Measurements from ENCODE around the gene PRRC2C.
"Not testable (repeated sequence)": the region's sequence is repeated elsewhere in the genome, so short reads cannot be mapped to it uniquely, and the experiment has no call there.

Gene PRRC2C

GRCh38 chr1:171590022-171590421, 104.7 kb downstream of the PRRC2C start:
- DNase-seq: no peak

GRCh38 chr1:171595324-171595723, 110.0 kb downstream of the PRRC2C start:
- DNase-seq: no peak

GRCh38 chr1:171596119-171596518, 110.8 kb downstream of the PRRC2C start:
- DNase-seq: no peak

- no peak for DNase-seq
Measured at GRCh38 chr1:171596705-171597104, 111.4 kb downstream of the PRRC2C start.

- no peak for DNase-seq
Measured at GRCh38 chr1:171597203-171597602, 111.9 kb downstream of the PRRC2C start.

DNA sequence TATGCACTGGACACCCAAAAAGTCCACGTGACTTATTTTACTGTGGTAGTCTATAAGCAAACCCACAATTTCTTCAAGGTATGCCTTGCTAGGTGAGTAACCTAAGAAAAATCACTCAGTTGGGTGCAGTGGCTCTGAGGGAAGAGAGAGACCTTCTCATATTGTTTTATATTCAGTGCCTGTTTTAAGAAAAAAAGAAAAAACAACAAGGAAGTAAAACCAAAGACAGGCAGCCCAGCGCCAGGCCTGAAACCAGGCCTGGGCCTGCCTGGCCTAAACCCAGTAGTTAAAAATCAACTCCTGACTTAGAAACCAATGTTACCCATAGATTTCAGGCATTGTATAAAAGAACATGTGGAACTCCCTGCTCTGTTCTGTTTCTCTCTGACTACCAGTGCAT, 115.0 kb downstream of the PRRC2C start:
- DNase-seq: not testable (repeated sequence)

- no peak for DNase-seq
Measured at GRCh38 chr1:171600862-171601261, 115.5 kb downstream of the PRRC2C start.

DNA sequence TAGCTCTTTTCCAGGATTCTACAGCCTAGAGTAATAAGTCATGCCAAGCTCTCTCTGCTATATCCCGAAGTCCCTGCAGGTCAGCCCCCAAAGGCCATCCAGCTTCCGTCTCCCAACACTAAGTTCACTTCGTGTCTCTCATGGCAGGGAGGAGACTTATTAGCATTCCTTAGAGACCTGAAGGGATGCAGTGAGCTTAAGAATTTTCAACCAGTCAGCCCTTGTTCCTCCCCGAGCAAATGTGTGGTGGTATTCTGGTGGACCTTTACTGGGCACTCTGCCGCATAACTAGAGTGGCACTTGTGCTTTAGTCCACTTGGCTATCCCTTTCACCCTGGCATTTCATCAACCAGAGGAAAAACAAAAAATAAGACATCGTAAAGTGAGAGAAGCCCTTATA, 117.7 kb downstream of the PRRC2C start:
- not testable (repeated sequence) for DNase-seq

GRCh38 chr1:171606402-171606941, 121.1 kb downstream of the PRRC2C start:
- no peak for DNase-seq

GRCh38 chr1:171610385-171610784, 125.1 kb downstream of the PRRC2C start:
- DNase-seq: no peak

DNA sequence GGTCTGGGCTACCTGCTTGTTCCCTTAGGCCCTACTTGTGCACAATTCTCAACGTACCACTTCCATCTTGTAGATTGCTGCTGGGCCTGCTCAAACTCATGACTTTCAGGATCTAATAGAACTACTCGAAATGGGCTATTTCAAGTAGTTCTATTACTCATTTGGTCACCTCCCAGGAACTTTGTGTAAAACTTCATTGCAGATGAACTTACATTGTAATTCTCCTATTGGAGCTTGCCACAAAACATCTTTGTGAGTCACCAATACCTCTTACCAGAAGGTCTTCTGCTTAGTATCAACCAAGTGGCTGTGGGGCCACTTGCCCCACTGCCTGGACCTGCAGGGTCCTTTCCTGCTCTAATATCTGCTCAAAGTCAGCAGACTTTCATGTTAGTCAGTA, 126.0 kb downstream of the PRRC2C start:
- DNase-seq: no peak

- DNase-seq: no peak
Measured at GRCh38 chr1:171613282-171613681, 128.0 kb downstream of the PRRC2C start.

GRCh38 chr1:171615122-171615906, 130.0 kb downstream of the PRRC2C start:
- not testable (repeated sequence) for DNase-seq

- DNase-seq: no peak
Measured at GRCh38 chr1:171616586-171616985, 131.3 kb downstream of the PRRC2C start.

GRCh38 chr1:171622152-171622462, 136.8 kb downstream of the PRRC2C start, which contains the start of gene MYOCOS:
MYOCOS (plus strand) TSS chr1:171622243; CDS start chr1:171623884, 1,641 bp downstream.
- no peak for DNase-seq

GRCh38 chr1:171623651-171624331, 138.5 kb downstream of the PRRC2C start:
- no peak for DNase-seq

DNA sequence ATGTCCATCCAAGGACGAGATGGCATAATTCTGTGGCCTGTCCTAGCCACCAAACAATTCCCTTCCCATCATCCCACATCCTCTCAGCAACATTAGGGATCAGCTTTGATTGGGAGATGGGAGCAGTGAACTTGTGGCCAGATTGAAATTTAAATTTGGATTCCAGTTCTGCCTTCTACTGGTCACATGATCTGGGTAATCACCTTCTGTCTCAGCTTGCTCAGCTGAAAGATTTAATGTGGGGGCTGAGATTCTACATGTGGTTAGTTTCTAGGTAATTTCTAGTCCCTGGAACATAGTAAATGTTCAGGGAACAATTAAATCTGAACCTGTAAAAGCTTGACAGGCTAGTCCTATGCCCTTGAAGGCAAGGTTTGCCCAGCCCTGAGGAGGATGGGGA, 139.9 kb downstream of the PRRC2C start:
- DNase-seq: no peak

DNA sequence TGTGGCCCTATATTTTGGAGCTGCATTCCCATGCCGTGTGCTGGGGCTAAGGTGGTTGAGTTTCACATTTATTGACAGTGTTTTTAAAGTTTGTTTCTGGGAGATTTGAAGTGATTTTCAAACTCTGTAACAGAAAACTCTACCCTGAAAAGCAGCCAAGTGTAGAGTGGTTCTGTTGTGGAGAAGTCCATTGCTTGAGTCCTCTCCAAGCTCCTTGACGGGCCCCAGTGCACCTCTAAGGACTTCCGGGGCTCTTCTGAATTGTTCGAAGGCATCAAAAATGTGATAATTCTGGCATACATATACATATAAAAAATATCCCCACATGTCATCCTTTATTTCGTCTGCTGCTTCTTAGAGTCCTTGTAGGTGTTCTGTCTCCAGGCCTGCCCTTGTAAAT, 141.7 kb downstream of the PRRC2C start:
- DNase-seq: no peak

DNA sequence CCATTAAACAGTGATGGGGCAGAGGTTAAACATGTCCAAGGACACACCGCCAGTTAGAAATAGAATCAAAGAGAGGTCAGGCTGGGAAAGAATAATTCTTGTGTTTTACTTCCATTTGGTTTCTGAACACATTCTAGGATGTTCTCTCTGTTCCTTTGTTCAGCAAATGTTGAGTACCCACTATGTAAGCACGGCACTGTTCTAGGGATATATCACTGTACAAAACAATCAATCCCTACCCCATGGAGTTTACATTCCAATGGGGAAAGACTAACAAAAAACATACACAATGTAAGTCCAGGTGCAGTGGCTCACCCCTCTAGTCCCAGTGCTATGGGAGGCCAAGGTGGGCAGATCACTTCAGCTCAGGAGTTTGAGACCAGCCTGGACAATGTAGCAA, 142.9 kb downstream of the PRRC2C start:
- DNase-seq: no peak

GRCh38 chr1:171635661-171636060, 150.3 kb downstream of the PRRC2C start:
- DNase-seq: no peak

DNA sequence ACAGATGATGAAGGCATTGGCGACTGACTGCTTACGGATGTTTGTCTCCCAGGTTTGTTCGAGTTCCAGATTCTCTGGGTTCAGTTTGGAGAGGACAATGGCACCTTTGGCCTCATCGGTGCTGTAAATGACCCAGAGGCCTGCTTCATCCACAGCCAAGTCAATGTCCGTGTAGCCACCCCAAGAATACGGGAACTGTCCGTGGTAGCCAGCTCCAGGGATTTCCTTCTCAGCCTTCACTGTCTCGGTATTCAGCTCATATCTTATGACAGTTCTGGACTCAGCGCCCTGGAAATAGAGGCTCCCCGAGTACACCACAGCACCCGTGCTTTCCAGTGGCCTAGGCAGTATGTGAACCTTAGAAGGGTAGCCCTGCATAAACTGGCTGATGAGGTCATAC, 150.8 kb downstream of the PRRC2C start:
- no peak for DNase-seq

DNA sequence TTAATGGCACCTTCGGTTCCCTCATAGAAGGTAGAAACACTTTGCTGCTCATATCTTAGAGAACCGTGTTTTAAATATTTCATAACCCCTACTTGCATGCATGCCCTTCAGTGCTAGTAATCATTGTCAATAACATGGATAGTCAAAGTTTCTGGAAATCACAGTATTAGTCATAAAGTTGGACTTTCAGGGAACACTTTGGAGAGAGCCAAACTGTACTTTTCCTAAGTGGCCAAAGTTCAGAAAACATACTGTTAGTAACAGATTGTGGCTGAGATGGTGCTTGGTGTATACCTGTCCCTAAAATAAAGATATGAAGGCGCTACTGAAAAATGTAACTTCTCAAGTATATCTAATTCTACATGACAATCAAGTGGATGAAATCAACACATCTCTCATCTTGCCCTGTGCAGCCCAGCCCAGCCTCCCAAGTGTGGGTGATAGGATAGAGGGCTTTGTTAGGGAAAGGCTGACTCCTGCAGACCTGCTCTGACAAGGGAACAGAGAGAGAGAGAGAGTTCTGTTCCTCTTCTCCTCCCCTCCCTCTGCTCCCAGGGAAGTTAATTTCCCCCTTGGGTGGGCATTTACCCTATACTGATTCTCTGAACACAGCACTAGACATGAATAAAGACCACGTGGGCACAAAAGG, 152.7 kb downstream of the PRRC2C start:
- DNase-seq: no peak

GRCh38 chr1:171640225-171640624, 154.9 kb downstream of the PRRC2C start:
- no peak for DNase-seq
